ENCODE measurements around the gene WWP2. TPM values are rescaled to one million over a fixed set of nuclear protein-coding genes. Genes with fewer than 3 reads are reported as not detected.

The WWP2 gene
- polyA plus RNA-seq, 3 donors: 29.6 to 54.4 (median 46.0) TPM

- H3K9me3 Mint-ChIP-seq: no peaks in the 10 kb centered on the region
- H3K79me2 ChIP-seq (ENCODE audit: insufficient read depth, low read length): no peaks in the 10 kb centered on the region
- H3K27ac Mint-ChIP-seq: peak overlapping the region in 4 of 7 donors; percentile 3 to 58 (median 25)
- H3K4me2 ChIP-seq (replicated peaks; ENCODE audit: extremely low read depth, low read length, poor library complexity, severe bottlenecking): no peak overlapping the region
- intact Hi-C loops (cut with micrococcal nuclease): no loop called here
- no peaks in the 10 kb centered on the region for H3K9me3 ChIP-seq (replicated peaks in 1 of 2; ENCODE audit: control insufficient read depth in 1 of 2, insufficient read depth in 1 of 2, low read length in 2 of 2)
- no peak for DNase-seq
- H4K20me1 ChIP-seq (ENCODE audit: insufficient read depth, low read length): peaks cover 55% of the 10 kb centered on the region
- H3K9ac ChIP-seq (ENCODE audit: insufficient read depth, low read length, poor library complexity, severe bottlenecking): no peak overlapping the region
- H3K36me3 Mint-ChIP-seq: peaks cover 50 to 61% of the 10 kb centered on the region in 2 donors
- no peak overlapping the region for H3K27ac ChIP-seq (ENCODE audit: low read depth in 1 of 2, low read length in 2 of 2)
- TF ChIP-seq, protein P1, sequence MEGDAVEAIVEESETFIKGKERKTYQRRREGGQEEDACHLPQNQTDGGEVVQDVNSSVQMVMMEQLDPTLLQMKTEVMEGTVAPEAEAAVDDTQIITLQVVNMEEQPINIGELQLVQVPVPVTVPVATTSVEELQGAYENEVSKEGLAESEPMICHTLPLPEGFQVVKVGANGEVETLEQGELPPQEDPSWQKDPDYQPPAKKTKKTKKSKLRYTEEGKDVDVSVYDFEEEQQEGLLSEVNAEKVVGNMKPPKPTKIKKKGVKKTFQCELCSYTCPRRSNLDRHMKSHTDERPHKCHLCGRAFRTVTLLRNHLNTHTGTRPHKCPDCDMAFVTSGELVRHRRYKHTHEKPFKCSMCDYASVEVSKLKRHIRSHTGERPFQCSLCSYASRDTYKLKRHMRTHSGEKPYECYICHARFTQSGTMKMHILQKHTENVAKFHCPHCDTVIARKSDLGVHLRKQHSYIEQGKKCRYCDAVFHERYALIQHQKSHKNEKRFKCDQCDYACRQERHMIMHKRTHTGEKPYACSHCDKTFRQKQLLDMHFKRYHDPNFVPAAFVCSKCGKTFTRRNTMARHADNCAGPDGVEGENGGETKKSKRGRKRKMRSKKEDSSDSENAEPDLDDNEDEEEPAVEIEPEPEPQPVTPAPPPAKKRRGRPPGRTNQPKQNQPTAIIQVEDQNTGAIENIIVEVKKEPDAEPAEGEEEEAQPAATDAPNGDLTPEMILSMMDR (IDR thresholded peaks at IDR 0.05): no peak
- H3K4me3 ChIP-seq (replicated peaks in 1 of 3; ENCODE audit: low read depth in 2 of 3, low read length in 3 of 3): no peak overlapping the region
- H3K27me3 ChIP-seq (ENCODE audit: control insufficient read depth in 2 of 2, insufficient read depth in 2 of 2, low read length in 2 of 2): no peaks in the 10 kb centered on the region
- peaks cover 50 to 81% of the 10 kb centered on the region in 2 donors for H3K36me3 ChIP-seq (replicated peaks in 1 of 2; ENCODE audit: control insufficient read depth in 1 of 2, insufficient read depth in 2 of 2, low read length in 2 of 2)
- H3K27me3 Mint-ChIP-seq (ENCODE audit: low read depth in 3 of 3): peaks cover 0 to 2% (median 0%) of the 10 kb centered on the region in 3 donors
- H2AFZ ChIP-seq (ENCODE audit: insufficient read depth, low read depth, low read length, poor library complexity, severe bottlenecking): no peak overlapping the region
- H3K4me3 Mint-ChIP-seq: no peak overlapping the region
- H3K4me1 Mint-ChIP-seq: peaks cover 12% of the 10 kb centered on the region
- H3K4me1 ChIP-seq (ENCODE audit: control insufficient read depth in 1 of 2, insufficient read depth in 2 of 2, low read length in 2 of 2): no peaks in the 10 kb centered on the region
- WGBS (ENCODE audit: insufficient coverage): 97% methylated on average over 5 of the region's 5 CpGs
Observed at GRCh38 chr16:69837380-69837779, 75.2 kb downstream of the WWP2 start.

DNA sequence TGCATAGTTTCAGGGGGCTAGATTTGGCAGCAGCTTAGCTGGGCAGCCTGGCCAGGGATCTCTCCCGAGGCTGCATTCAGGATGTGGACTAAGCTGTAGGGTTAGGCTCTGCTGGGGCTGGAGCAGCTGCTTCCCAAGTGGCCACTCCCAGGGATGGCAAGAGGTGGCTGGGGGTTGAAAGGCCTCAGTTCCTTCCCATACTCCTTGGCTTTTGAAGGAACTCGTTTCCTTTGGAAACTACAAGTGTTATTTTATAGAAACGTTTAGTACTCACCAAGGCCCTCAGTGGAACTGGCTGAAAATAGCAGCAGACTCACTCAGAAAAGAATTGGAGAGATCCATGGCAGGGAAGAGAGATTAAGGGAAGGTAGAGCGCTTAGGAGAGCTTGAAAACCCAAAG, 76.4 kb downstream of the WWP2 start:
- Mint-ChIP-seq H3K36me3 (peaks cover 57 to 63% of the 10 kb centered on the region in 2 donors), H3K9me3 (no peaks in the 10 kb centered on the region), H3K4me1 (peaks cover 8% of the 10 kb centered on the region), H3K27me3 (ENCODE audit: low read depth in 3 of 3) (peaks cover 0 to 2% (median 0%) of the 10 kb centered on the region in 3 donors), H3K27ac (no peak overlapping the region), H3K4me3 (no peak overlapping the region)
- Histone ChIP-seq H3K4me3 (replicated peaks in 1 of 3; ENCODE audit: low read depth in 2 of 3, low read length in 3 of 3) (no peak overlapping the region), H2AFZ (ENCODE audit: insufficient read depth, low read depth, low read length, poor library complexity, severe bottlenecking) (no peak overlapping the region), H3K27me3 (ENCODE audit: control insufficient read depth in 2 of 2, insufficient read depth in 2 of 2, low read length in 2 of 2) (no peaks in the 10 kb centered on the region), H3K27ac (ENCODE audit: low read depth in 1 of 2, low read length in 2 of 2) (no peak overlapping the region), H3K4me2 (replicated peaks; ENCODE audit: extremely low read depth, low read length, poor library complexity, severe bottlenecking) (no peak overlapping the region), H3K79me2 (ENCODE audit: insufficient read depth, low read length) (no peaks in the 10 kb centered on the region), H4K20me1 (ENCODE audit: insufficient read depth, low read length) (peaks cover 49% of the 10 kb centered on the region), H3K9me3 (replicated peaks in 1 of 2; ENCODE audit: control insufficient read depth in 1 of 2, insufficient read depth in 1 of 2, low read length in 2 of 2) (no peaks in the 10 kb centered on the region), H3K9ac (ENCODE audit: insufficient read depth, low read length, poor library complexity, severe bottlenecking) (no peak overlapping the region), H3K36me3 (replicated peaks in 1 of 2; ENCODE audit: control insufficient read depth in 1 of 2, insufficient read depth in 2 of 2, low read length in 2 of 2) (peaks cover 61 to 86% of the 10 kb centered on the region in 2 donors), H3K4me1 (ENCODE audit: control insufficient read depth in 1 of 2, insufficient read depth in 2 of 2, low read length in 2 of 2) (no peaks in the 10 kb centered on the region)
- intact Hi-C loops (cut with micrococcal nuclease): no loop called here
- WGBS (ENCODE audit: insufficient coverage): 90% methylated on average over 2 of the region's 4 CpGs
- no peak for DNase-seq
- TF ChIP-seq, protein P1 (IDR thresholded peaks at IDR 0.05): no peak
